ENCODE measurements around the gene PARD3. TPM values are rescaled to one million over a fixed set of nuclear protein-coding genes. Genes with fewer than 3 reads are reported as not detected.
"Not testable (repeated sequence)": the region's sequence is repeated elsewhere in the genome, so short reads cannot be mapped to it uniquely, and the experiment has no call there.

The PARD3 gene
- total RNA-seq, 1 donor from 2014 or later, result 0.93 TPM

- intact Hi-C loops (cut with micrococcal nuclease), result no loop called here
Observed at GRCh38 chr10:34768261-34768971, 46.7 kb downstream of the PARD3 start.

- intact Hi-C loops (cut with micrococcal nuclease), result no loop called here
Observed at GRCh38 chr10:34766811-34767494, 48.1 kb downstream of the PARD3 start.

GRCh38 chr10:34766266-34766600 lies 48.9 kb downstream of the PARD3 start:
- intact Hi-C loops (cut with micrococcal nuclease), result no loop called here

- intact Hi-C loops (cut with micrococcal nuclease), result no loop called here
Observed at GRCh38 chr10:34764472-34764946, 50.6 kb downstream of the PARD3 start.

GRCh38 chr10:34762603-34763299 lies 52.3 kb downstream of the PARD3 start:
- intact Hi-C loops (cut with micrococcal nuclease), result no loop called here

- intact Hi-C loops (cut with micrococcal nuclease), result no loop called here
Observed at GRCh38 chr10:34762156-34762555, 52.9 kb downstream of the PARD3 start.

GRCh38 chr10:34761453-34761852 lies 53.6 kb downstream of the PARD3 start:
- intact Hi-C loops (cut with micrococcal nuclease), result no loop called here

- intact Hi-C loops (cut with micrococcal nuclease), result no loop called here
Observed at GRCh38 chr10:34760606-34761005, 54.5 kb downstream of the PARD3 start.

GRCh38 chr10:34759837-34760215 lies 55.3 kb downstream of the PARD3 start:
- intact Hi-C loops (cut with micrococcal nuclease), result no loop called here

- intact Hi-C loops (cut with micrococcal nuclease), result no loop called here
Observed at GRCh38 chr10:34759161-34759836, 55.8 kb downstream of the PARD3 start.

GRCh38 chr10:34758447-34758996 lies 56.6 kb downstream of the PARD3 start:
- intact Hi-C loops (cut with micrococcal nuclease), result no loop called here

GRCh38 chr10:34757933-34758332 lies 57.2 kb downstream of the PARD3 start:
- intact Hi-C loops (cut with micrococcal nuclease), result no loop called here

GRCh38 chr10:34757181-34757580 lies 57.9 kb downstream of the PARD3 start:
- intact Hi-C loops (cut with micrococcal nuclease), result not testable (repeated sequence)

GRCh38 chr10:34756584-34756983 lies 58.5 kb downstream of the PARD3 start:
- intact Hi-C loops (cut with micrococcal nuclease), result no loop called here

- intact Hi-C loops (cut with micrococcal nuclease), result no loop called here
Observed at GRCh38 chr10:34753014-34753757, 61.9 kb downstream of the PARD3 start.

GRCh38 chr10:34751272-34751671 lies 63.8 kb downstream of the PARD3 start:
- intact Hi-C loops (cut with micrococcal nuclease), result no loop called here

- intact Hi-C loops (cut with micrococcal nuclease), result not testable (repeated sequence)
Observed at GRCh38 chr10:34750795-34751194, 64.3 kb downstream of the PARD3 start.

- intact Hi-C loops (cut with micrococcal nuclease), result no loop called here
Observed at GRCh38 chr10:34748767-34749166, 66.3 kb downstream of the PARD3 start.

GRCh38 chr10:34748357-34748756 lies 66.7 kb downstream of the PARD3 start:
- intact Hi-C loops (cut with micrococcal nuclease), result no loop called here

GRCh38 chr10:34746094-34746493 lies 69.0 kb downstream of the PARD3 start:
- intact Hi-C loops (cut with micrococcal nuclease), result no loop called here

GRCh38 chr10:34745244-34745643 lies 69.9 kb downstream of the PARD3 start:
- intact Hi-C loops (cut with micrococcal nuclease), result no loop called here
